Neural cell (in vitro differentiated cells): ENCODE measurements around the gene CPE. TPM values are rescaled to one million over a fixed set of nuclear protein-coding genes. Genes with fewer than 3 reads are reported as not detected.

Experiments used
- H2AFZ ChIP-seq: fragments of 200-600, 300-800 bp; sonication (generic), shearing (Covaris generic); 2 replicates; pipeline ENCODE4 v1.6.0; 2014; ENCODE audit warnings: low read depth, mild to moderate bottlenecking, antibody characterized with exemption, low read length, moderate library complexity
- H3F3A ChIP-seq: fragments of 200-600 bp; shearing (Covaris generic); 2 replicates; pipeline ENCODE4 v1.6.1; 2016; ENCODE audit warnings: mild to moderate bottlenecking, moderate library complexity, mixed read lengths, antibody characterized with exemption, low read length; ENCODE audit not compliant: insufficient read depth, poor library complexity, severe bottlenecking
- H3K27ac ChIP-seq: fragments of 200-600, 300-800 bp; sonication (generic), shearing (Covaris generic); 2 replicates; pipeline ENCODE4 v1.5.1; 2014; ENCODE audit warnings: mild to moderate bottlenecking, low read length, moderate library complexity
- H3K27me3 ChIP-seq: fragments of 300-800, 200-600 bp; sonication (generic), shearing (Covaris generic); 2 replicates; pipeline ENCODE4 v1.6.0; 2014; ENCODE audit warnings: mild to moderate bottlenecking, low read depth, low read length, moderate library complexity; ENCODE audit not compliant: insufficient read depth
- H3K36me3 ChIP-seq: fragments of 300-800, 200-600 bp; sonication (generic), shearing (Covaris generic); 2 replicates; pipeline ENCODE4 v1.5.1; 2014; ENCODE audit warnings: mild to moderate bottlenecking, antibody characterized with exemption, low read length, moderate library complexity; ENCODE audit not compliant: insufficient read depth
- H3K4me2 ChIP-seq: fragments of 300-800, 200-600 bp; sonication (generic), shearing (Covaris generic); 2 replicates; pipeline ENCODE4 v1.6.0; 2014; ENCODE audit warnings: mild to moderate bottlenecking, low read length
- H3K4me3 ChIP-seq: fragments of 300-800, 200-600 bp; sonication (generic), shearing (Covaris generic); 2 replicates; pipeline ENCODE4 v1.5.1; 2014; ENCODE audit warnings: mild to moderate bottlenecking, low read length, moderate library complexity
- H3K79me2 ChIP-seq: fragments of 200-600 bp; shearing (Covaris generic); replicated peaks from 2 replicates; pipeline ENCODE4 v1.6.0; 2014; ENCODE audit warnings: mild to moderate bottlenecking, low read length, moderate library complexity; ENCODE audit not compliant: insufficient read depth
- H3K9ac ChIP-seq: fragments of 300-800, 200-600 bp; sonication (generic), shearing (Covaris generic); 2 replicates; pipeline ENCODE4 v1.6.1; 2016; ENCODE audit warnings: mild to moderate bottlenecking, low read length, mixed read lengths
- H3K9me2 ChIP-seq: fragments of 200-600 bp; shearing (Covaris generic); 2 replicates; pipeline ENCODE4 v1.6.1; 2016; ENCODE audit warnings: mild to moderate bottlenecking, low read length, mixed read lengths; ENCODE audit not compliant: insufficient read depth
- H3K9me3 ChIP-seq: fragments of 200-600, 300-800 bp; sonication (generic), shearing (Covaris generic); 2 replicates; pipeline ENCODE4 v1.6.1; 2016; ENCODE audit warnings: mild to moderate bottlenecking, mixed run types, low read length, moderate library complexity, mixed read lengths
- H4K20me1 ChIP-seq: fragments of 200-600 bp; shearing (Covaris generic); 2 replicates; pipeline ENCODE4 v1.6.1; 2016; ENCODE audit warnings: mild to moderate bottlenecking, mixed run types; ENCODE audit not compliant: insufficient read depth
- CTCF ChIP-seq: fragments of 450-650 bp; IDR thresholded peaks from 2 replicates; pipeline ENCODE4 v1.5.1; 2014; ENCODE audit warnings: antibody characterized with exemption, mild to moderate bottlenecking, moderate library complexity; ENCODE audit not compliant: poor library complexity, severe bottlenecking
- EP300 ChIP-seq: fragments of 450-650 bp; conservative IDR thresholded peaks from 2 replicates; pipeline ENCODE4 v1.6.1; 2014; ENCODE audit warnings: antibody characterized with exemption, mild to moderate bottlenecking, moderate library complexity; ENCODE audit not compliant: poor library complexity, severe bottlenecking
- EZH2 ChIP-seq: fragments of 200-600, 300-800 bp; shearing (Covaris generic), sonication (generic); IDR thresholded peaks from 2 replicates; pipeline ENCODE4 v1.6.1; 2014; ENCODE audit warnings: antibody characterized with exemption, low read length, borderline replicate concordance, mild to moderate bottlenecking; ENCODE audit not compliant: insufficient read depth, poor library complexity, severe bottlenecking
- MXI1 ChIP-seq: fragments of 450-650 bp; conservative IDR thresholded peaks from 2 replicates; pipeline ENCODE4 v1.6.1; 2014; ENCODE audit warnings: antibody characterized with exemption, mild to moderate bottlenecking; ENCODE audit not compliant: poor library complexity, severe bottlenecking
- POLR2AphosphoS5 ChIP-seq: IDR thresholded peaks from 2 replicates; pipeline ENCODE4 v1.6.1; 2012
- RAD21 ChIP-seq: fragments of 450-650 bp; conservative IDR thresholded peaks from 2 replicates; pipeline ENCODE4 v1.6.1; 2014; ENCODE audit warnings: antibody characterized with exemption, mild to moderate bottlenecking, moderate library complexity
- REST ChIP-seq: IDR thresholded peaks from 2 replicates; pipeline ENCODE4 v1.6.1; 2012; ENCODE audit warnings: borderline replicate concordance
- SMC3 ChIP-seq: fragments of 450-650 bp; conservative IDR thresholded peaks from 2 replicates; pipeline ENCODE4 v1.6.1; 2014; ENCODE audit warnings: antibody characterized with exemption, mild to moderate bottlenecking, moderate library complexity; ENCODE audit not compliant: poor library complexity
- TAF1 ChIP-seq: IDR thresholded peaks from 2 replicates; pipeline ENCODE4 v1.6.1; 2012; ENCODE audit warnings: low read depth
- polyA plus RNA-seq: library from polyadenylated mRNA; depleted of rRNA; stranded (reverse); fragments of >200 nt; gene quantifications from 2 replicates; pipeline ENCODE4 v1.2.3, GENCODE V29; 2014
- small RNA-seq, 3 experiments: library from RNA; depleted of rRNA; stranded (forward); fragments of <200 nt; gene quantifications; one replicate each; pipeline ENCODE3, GENCODE V24; 2012

CPE gene
- polyA plus RNA-seq, 1 donor from 2014 or later = 678 TPM

GRCh38 chr4:165542476-165542875 is 163.7 kb downstream of the CPE start:
- no peaks in the 10 kb centered on the region for H3K27me3 ChIP-seq
- H3F3A ChIP-seq = no peaks in the 10 kb centered on the region
- H3K9ac ChIP-seq = no peak overlapping the region
- H3K79me2 ChIP-seq = no peaks in the 10 kb centered on the region
- H3K4me2 ChIP-seq = no peak overlapping the region
- no peaks in the 10 kb centered on the region for H3K36me3 ChIP-seq
- no peaks in the 10 kb centered on the region for H3K9me3 ChIP-seq
- no peak overlapping the region for H3K4me3 ChIP-seq
- H3K9me2 ChIP-seq = no peaks in the 10 kb centered on the region
- TF ChIP-seq TAF1 = no peak
- TF ChIP-seq EZH2 = no peak
- TF ChIP-seq REST = no peak
- TF ChIP-seq POLR2AphosphoS5 = no peak
- TF ChIP-seq MXI1 = no peak
- TF ChIP-seq RAD21 = no peak
- no peak for TF ChIP-seq CTCF
- TF ChIP-seq SMC3 = no peak
- TF ChIP-seq EP300 = no peak
- H2AFZ ChIP-seq = no peak overlapping the region
- no peak overlapping the region for H3K27ac ChIP-seq
- no peaks in the 10 kb centered on the region for H4K20me1 ChIP-seq

Small RNA genes within 50 kb of the gene (small RNA-seq; reads per million reads assigned to genes)
- gene MIR578 (0 to 2.8 (median 0.72) reads per million in 3 experiments), gene SCGB1D5P (0 reads per million in 3 experiments)

Other genes starting within 250 kb of the CPE start
- gene KLHL2, start 171.4 kb upstream of the CPE start, polyA plus RNA-seq = 40.3 and 42.8 TPM in 2 replicates
- 222 and 242 TPM in 2 replicates for gene MSMO1, start 51.3 kb upstream of the CPE start, polyA plus RNA-seq